ENCODE measurements around the gene HIVEP3.
"Not testable (repeated sequence)": the region's sequence is repeated elsewhere in the genome, so short reads cannot be mapped to it uniquely, and the experiment has no call there.

The HIVEP3 gene

DNA sequence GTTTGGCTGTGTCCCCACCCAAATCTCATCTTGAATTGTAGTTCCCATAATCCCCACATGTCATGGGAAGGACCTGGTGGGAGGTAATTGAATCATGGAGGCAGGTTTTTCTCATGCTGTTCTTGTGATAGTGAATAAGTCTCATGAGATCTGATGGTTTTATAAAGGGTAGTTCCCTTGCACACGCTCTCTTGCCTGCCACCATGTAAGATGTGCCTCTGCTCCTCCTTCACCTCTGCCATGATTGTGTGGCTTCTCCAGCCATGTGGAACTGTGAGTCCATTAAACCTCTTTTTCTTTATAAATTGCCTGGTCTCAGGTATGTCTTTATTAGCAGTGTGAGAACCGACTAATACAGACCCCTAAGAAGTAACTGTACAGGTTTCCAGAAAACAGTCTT lies 2.5 kb upstream of the HIVEP3 start:
- not testable (repeated sequence) for DNase-seq (ENCODE audit: extremely low read depth in 1 of 2, low read depth in 1 of 2)

DNA sequence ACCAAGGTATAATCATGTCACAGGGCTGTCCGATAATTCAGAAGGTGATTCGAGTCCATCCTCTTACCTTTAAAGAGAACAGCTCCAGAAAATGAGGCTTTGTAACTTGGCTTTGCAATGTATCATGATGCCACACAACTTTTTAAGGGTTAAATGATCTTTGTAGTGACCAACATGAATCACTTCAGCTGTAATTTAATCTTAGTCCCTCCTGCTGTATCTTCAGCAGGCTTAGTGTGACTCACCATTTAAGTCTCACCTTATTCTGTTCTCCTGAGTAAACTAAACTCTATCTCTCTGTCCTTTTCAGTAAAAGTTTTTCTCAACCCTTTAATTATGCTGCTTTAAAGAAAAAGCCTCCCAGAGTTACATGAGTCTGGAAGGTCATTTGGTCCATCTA lies 1.9 kb upstream of the HIVEP3 start:
- no peak for DNase-seq (ENCODE audit: extremely low read depth in 1 of 2, low read depth in 1 of 2)

DNA sequence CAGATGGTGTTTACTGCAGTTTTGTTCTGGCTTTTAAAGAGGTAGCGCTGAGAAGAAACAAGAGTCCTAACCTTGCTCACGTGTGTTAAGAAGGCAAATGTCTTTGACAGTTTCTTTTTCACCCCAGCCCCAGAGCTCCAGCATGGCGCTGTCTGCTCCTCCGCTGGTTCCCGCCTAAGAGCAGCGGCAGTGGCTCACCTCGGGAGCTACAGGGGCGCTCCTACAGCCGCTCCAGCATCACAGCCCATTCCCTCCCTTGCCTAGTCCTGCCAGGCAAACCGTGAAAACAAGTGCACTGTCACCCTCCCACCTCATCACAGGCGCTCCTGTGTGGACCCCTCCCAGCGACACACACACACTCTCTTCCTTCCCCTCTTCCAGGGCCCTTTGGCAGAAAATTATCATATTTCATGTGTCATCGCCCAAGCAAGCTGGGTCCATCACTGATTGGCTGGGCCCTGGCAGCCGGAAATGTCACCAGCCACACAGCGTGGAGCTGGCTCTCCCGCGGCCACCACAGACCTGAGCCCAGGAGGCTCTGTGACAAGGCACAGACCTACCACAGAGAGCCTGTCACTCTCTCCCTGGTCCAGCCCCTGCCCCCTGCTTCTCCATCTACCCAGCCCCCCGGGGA lies 1.2 kb upstream of the HIVEP3 start:
- peak; percentile 35 to 53 for DNase-seq (ENCODE audit: extremely low read depth in 1 of 2, low read depth in 1 of 2)

DNA sequence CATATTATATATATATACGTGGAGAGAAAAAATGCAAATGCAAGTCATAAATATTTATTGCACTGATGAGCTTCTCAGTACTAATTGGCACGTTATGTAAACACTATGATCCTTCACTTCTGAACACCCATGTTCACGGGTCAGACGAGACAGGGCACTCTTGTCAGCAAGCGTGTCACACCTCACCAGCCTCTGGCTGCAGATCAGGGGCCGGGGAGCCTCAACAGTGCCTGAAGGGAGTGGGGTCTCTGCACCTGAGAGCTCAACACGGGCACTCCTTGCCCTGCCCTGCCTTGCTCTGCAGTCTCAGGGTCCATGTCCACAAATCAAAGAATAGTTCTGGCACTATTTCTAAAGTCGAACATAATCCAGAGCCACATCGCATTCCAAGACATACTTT lies 409 bp upstream of the HIVEP3 start:
- DNase-seq (ENCODE audit: extremely low read depth in 1 of 2, low read depth in 1 of 2): no peak

DNA sequence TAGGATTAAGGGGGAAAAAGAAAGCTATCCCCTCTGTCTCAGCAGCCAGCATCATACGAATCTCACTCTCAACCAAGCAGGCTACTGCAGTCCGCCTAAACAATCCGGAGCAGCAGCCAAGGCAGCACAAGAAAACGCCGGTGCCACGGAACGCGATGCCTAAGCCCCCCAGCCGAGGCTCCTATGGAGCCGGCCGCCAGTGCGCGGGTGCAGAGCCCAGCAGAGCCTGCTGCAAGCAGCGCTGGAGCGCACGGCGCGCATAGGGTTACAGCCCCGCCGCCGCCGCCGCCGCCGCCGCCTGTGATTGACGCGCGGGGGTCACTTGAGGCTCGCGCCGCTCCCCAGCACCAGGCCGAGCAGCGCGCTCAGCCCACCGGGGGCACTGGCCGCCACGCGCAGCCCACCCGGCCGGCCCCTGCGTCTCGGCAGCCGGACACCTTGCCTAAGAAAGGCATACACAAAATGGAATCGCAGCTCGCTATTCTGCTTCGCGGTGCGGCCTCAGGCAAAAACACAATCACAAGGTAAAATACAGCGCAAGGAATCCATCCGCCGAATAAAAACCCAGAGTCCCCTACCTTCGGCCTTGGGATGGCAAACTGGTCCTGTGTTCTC lies 780 bp downstream of the HIVEP3 start:
- no peak for DNase-seq (ENCODE audit: extremely low read depth in 1 of 2, low read depth in 1 of 2)

DNA sequence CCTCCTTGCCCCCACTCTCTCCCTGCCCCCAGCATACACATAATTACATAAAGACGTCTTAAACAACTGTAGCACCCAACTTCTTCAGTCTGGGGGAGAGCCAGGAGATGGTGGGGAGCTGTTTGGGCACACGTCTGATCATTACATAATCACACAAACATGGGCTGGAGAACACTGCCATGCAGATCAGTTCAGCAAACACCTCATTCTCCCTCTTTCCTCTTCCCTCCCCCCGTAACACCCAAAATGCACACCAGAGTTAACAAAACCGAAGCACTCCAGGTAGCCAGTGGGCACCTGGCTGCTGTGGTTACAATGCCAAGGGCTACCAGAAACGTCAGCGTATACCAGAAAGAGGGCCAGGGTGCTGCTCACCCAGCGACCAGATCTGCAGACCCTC lies 1.6 kb downstream of the HIVEP3 start:
- DNase-seq (ENCODE audit: extremely low read depth in 1 of 2, low read depth in 1 of 2): no peak

DNA sequence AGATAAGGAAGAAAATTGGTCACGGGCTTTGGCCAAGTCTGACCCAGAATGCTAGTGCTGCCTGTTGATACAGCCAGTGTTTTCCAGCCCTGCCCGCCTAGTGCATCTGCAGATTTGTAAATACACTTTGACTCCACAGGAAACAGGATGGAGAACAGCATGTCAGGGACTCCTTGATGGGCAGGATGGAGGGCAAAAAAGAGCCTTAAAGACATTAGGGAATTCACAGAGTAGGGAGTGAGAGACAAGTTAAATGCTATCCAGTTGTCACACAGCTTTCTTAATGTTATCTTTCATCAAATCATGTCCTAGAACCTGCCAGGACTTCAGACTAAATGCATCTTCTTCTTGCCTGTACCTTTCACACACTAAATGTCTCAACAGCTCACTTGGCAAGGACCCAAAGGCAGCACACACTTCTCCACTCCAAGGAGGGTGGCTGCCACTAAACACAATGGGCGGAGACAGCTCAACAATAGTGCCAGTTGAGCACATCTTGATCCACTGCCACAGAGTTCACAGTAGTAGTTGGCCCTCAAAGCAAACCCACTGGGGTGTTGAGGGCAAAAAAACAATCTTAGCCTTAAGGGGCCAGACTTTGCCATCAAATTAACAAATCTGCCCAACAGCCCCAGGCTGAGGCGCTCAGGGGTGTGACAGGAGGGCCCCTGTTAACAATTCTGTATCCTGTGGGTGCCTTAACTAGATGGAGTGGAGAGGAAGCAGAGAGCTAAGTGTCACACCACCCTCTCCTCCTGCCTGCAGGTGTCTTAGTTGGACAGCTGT lies 2.7 kb downstream of the HIVEP3 start:
- DNase-seq (ENCODE audit: extremely low read depth in 1 of 2, low read depth in 1 of 2): no peak

DNA sequence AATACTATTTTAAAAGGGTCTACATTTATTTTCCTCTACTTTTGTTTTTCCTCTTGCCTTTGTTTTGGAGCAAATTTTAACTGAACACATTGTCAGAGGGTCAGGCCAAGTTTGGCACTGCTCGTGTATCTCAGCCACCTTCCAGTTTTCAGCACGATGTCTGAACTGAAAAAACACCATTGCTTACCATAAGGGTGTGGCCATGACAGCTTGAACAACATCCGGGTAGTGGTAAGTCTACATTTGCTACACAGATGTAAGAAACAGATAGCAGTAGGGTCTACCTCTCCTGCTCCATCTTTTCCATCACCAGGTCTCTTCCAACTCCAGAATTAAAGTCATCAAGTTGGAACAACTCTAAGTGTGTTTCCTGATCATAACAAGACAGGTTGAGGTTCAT lies 4.2 kb downstream of the HIVEP3 start:
- DNase-seq (ENCODE audit: extremely low read depth in 1 of 2, low read depth in 1 of 2): no peak

DNA sequence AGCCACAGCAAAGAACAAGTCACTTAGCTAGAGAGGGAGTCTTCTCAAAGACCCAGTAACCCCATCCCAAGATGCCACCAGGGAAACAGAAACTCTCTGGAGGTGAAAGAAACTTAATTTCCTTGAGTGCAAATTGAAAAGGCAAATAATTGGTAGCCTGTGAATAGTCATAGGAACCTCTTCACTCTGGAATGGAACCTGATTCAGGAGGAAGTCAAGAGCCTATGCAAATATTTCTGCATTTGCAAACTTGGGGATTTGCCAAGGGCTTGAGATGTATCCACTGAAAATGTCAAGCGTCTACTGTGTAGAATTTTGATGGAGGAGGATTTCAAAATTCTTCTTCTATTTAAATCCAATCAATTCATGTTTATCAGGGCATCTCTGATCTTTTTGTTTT lies 5.7 kb downstream of the HIVEP3 start:
- no peak for DNase-seq (ENCODE audit: extremely low read depth in 1 of 2, low read depth in 1 of 2)

DNA sequence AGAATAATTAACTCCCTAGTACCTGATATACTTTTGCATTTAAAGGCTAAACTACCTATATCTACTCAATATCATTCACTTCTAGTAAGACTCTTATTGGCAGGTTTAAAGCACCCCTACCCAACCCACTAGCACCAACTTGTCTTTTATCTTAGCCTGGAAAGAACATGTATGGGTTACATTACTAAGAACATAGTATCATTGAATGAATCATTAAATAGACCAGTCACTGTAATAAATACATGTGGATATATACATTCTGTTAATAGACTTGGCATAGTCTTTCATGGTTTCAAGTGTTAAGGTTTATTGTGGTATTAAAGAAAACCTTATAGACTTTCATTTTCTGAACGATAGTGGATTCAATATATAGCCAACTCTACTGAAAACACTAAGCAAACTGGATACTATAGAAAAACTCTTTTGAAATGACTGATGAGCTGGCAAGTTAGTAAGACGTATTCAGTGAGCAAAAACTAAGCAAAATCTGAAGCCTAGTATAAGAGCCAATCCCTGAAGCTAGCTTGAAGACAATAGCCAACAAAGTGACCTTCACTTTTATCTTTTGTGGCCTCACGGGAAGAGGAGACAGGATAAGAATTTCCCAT lies 10.3 kb downstream of the HIVEP3 start:
- no peak for DNase-seq (ENCODE audit: extremely low read depth in 1 of 2, low read depth in 1 of 2)

DNA sequence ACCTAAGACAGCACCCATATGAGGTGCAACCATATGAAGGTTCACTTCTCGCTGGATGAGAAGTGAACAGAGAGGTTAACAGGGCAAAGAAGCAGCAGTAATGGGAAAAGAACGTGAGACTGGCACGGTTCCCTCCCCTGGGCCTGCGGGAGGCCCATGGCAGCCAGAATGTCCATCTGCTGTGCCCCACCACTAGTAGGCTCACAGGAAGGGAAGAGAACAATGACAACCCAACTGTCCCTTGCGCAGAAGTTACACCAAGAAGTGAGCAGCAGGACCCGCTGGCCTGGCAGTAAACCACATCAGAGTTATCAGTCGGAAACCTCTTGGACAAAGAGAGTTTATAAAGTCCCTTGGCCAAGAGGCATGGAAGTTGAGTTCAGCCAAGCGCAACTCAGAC lies 11.3 kb downstream of the HIVEP3 start:
- DNase-seq (ENCODE audit: extremely low read depth in 1 of 2, low read depth in 1 of 2): no peak

DNA sequence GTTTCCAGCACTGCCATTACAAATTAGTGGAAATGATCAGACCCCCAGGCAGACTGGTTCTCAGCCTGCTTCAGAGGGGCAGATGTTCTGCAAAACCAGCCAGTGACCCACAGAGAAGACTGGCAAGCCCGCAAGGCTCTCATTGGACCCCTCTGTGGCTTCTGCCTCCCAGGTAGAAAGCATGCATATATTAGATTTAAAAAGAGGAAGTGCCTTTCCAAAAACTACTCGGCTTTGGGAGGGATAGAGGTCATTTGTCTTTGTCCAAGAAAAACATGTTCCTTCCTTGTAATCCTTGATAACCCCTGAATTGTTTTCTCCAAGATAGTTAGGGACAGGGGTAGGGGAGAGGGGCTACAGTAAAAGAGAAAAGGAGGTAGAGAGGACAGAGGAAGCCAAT lies 11.8 kb downstream of the HIVEP3 start:
- no peak for DNase-seq (ENCODE audit: extremely low read depth in 1 of 2, low read depth in 1 of 2)

DNA sequence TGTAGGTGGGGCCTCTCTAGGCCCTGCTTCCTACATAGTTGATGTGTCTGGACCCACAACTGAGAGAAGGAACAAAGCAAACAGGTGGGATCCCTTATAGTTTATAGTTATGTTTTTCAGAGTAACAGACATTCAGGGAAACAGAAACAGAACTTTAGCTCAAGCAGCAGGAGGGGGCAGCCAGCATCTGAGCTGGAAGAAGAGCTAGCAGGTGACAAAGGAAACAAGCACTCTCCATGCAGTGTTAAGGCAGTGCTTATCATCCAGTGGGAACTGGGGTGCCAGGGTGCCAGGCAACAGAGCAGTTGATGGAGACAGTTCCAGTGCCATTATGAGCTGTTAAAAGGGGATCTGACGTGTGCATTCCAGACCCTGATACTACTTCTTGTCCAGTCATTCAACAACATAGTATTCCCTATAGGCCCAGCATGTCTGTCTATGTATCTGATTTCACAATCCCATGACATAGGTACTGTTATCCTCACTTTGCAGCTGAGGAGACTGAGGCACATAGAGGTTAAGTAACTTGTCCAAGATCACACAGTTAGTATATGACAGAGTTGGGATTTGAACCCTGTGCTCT lies 13.5 kb downstream of the HIVEP3 start:
- no peak for DNase-seq (ENCODE audit: extremely low read depth in 1 of 2, low read depth in 1 of 2)

DNA sequence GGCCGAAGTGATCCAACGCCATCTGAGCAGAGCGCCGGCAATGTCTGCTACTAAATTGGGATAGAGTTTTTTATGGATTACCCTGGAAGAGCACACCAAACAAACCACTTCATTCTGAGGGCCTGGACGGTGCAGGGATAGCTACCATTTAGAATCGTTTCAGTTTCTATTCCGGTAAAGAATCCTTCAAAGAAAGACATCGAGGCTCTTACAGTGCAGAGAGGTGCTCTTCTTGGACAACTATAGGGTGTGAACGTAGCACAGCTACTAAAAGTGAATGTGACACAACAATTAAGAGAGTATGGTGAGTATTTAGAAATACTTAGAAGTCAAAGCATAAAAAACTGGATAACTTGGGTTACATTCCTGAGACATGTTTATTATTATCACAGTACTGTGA lies 16.1 kb downstream of the HIVEP3 start:
- no peak for DNase-seq (ENCODE audit: extremely low read depth in 1 of 2, low read depth in 1 of 2)

DNA sequence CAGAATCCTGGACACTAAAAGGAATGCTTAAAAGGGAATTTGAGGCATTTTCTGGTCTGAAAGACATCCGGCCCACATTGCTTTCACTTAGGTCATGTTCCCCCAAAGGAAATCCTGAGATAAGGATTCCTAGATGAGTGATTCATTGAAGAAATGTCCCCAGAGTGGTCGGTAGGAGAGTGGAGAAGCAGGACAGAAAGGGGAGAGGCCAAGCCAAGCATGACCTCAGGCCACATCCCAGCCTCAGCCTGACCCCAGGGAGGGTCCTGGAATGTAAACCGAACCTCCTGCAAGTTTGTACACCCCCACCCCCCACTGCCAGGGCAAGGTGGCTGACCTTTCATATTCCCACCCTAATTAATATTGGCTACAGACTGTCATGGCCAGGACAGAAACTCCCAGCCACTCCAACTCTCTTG lies 16.6 kb downstream of the HIVEP3 start:
- no peak for DNase-seq (ENCODE audit: extremely low read depth in 1 of 2, low read depth in 1 of 2)

DNA sequence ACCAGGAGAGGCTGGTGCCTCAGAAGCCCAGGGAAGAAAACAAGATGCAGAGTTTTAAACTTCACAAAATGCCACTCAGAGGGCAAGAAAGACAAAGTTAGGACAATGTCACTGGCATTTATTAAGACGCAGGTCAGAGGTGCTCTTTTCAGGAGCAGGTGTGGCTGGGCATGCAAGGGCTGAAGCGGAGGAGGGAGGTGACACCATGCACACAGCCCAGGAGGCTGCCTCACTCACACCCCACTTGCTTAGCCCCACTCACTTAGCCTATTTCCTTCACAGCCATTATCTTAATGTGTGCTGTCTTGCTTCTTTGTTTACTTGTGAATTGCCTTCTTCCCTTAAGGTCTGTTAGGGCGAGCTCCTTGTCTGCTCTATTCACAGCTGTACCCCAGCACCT lies 17.2 kb downstream of the HIVEP3 start:
- no peak for DNase-seq (ENCODE audit: extremely low read depth in 1 of 2, low read depth in 1 of 2)

DNA sequence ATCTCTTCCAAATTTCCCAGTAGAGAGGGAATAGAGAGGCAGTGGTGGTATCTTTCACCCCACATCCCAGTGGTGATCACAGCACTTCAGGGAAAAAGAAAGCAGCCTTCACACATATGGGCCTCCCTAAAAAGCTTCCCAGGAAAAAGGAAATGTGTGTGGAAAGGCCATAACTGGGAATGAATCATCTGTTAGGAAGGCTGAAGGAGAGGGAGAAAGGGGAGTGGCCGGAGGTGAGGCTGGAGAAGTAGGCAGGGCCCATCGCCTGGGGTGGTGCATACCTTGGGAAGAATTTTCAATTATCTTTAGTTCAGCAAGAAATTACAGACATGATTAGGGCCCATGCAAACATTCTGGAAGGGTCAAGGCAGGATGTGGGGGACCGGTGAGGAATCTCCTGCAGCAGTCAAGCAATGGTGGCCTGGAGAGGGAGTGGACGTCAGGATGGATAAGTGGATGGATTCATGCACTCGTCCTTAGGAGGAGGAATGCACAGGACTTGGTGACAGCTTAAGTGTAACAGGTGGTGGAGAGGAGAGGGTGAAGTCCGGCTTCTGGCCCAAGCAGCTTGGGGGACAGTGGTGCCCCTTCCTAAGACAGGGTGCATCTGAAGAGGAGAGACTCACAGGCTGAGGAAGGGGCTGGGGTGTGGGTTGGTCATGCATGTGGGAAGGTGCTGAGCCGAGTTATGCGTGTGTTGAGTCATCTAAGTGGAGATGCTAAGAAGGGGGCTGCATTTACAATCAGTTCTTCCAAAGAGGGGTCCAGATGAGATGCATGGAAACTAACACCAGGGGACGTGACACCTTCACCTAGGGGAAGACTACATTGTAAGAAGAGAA lies 17.9 kb downstream of the HIVEP3 start:
- no peak for DNase-seq (ENCODE audit: extremely low read depth in 1 of 2, low read depth in 1 of 2)

DNA sequence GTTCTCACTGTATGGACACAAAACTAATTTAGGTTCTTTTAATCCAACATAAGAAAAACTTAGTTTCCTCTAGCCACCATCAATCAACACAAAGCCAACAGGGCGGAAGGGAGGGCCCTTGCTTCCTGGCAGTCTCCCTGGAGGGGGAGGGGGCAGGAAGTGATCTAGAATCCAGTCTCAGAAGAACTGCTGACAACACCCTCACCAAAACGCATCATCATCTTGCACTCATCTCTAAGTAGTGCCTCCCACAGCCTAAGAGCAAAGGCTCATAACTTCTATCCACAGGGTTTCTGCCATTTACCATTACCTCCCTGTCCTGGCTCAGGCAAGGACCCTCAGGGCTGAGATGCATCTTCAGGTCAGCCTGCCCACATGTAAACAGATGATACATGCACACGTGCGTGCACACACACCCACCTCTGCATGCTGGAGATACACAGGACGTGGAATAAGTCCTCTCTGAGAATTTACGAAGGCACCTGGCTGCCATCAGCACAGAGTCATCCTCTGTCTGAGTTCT lies 20.5 kb downstream of the HIVEP3 start:
- DNase-seq (ENCODE audit: extremely low read depth in 1 of 2, low read depth in 1 of 2): peak; percentile 16 to 40

DNA sequence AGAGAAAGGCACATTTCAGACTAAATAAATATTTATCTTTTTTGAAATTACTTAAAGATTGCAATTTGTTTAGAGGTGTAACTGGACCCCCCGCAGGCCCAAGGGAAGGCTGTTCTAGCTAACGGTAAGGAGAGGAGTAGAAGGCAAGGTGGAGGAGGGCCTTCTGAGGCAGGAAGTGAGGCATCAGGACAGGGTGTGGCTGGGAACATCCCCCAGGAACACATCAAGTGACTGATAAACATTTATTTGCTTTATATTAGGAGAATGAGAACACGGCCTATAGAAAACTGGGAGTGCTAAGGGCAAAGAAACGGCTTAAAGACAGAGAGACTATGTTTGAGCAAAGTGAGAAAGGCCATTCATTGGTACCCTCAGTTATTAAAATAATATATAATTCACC lies 23.2 kb downstream of the HIVEP3 start:
- DNase-seq (ENCODE audit: extremely low read depth in 1 of 2, low read depth in 1 of 2): no peak

DNA sequence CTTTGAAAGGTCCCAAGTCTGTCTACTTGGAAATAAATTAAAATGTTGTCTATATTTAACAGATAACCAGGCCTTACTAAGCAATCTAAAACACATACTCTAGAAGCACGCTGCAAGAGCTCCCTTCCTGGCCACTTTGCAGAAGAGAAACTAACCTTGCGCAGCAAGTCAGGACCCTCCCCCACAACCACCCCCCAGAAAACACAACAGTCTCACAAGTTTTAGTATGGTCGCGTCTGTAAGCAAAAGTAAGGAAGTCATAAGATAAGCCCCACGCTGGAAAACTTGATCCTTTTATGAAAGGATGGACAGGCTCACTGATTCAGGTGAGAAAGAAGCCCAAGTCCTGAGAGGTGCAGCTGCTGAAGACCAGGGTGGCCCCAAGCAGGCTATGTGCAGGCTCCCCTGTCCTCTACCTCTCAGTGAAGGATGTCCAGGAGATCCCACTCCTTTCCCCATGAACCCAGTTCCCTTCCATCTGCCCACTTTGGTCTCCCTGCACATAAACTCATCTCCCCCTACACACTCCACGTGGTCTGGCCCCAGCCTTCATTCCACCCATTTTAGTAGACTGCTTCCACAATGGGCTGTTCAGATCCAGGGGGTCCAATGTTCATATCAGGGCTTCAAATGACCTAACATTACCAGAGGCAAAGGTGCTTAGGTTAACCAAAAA lies 23.8 kb downstream of the HIVEP3 start:
- no peak for DNase-seq (ENCODE audit: extremely low read depth in 1 of 2, low read depth in 1 of 2)
